ENCODE measurements around the gene BCL6.

BCL6 gene

GRCh38 chr3:187792521-187792920, 47.3 kb upstream of the BCL6 start:
- no peak overlapping the region for H3K4me3 ChIP-seq (ENCODE audit: low read depth, low read length, poor library complexity, severe bottlenecking)
- no peaks in the 10 kb centered on the region for H3K9me2 ChIP-seq (ENCODE audit: low read depth, low read length)

GRCh38 chr3:187789872-187790271, 44.6 kb upstream of the BCL6 start:
- H3F3A ChIP-seq (ENCODE audit: insufficient read depth, low read length): no peaks in the 10 kb centered on the region
- H3K4me2 ChIP-seq (ENCODE audit: low read length): no peak overlapping the region
- no peak overlapping the region for H3K27ac ChIP-seq (ENCODE audit: low read depth, low read length, poor library complexity, severe bottlenecking)
- H3K4me3 ChIP-seq (ENCODE audit: low read depth, low read length, poor library complexity, severe bottlenecking): no peak overlapping the region
- H3K4me1 ChIP-seq (ENCODE audit: insufficient read depth, low read length, severe bottlenecking): peaks cover 13% of the 10 kb centered on the region
- H3K9me2 ChIP-seq (ENCODE audit: low read depth, low read length): no peaks in the 10 kb centered on the region
- H3K27me3 ChIP-seq (ENCODE audit: insufficient read depth, low read length): no peaks in the 10 kb centered on the region
- H4K20me1 ChIP-seq (ENCODE audit: insufficient read depth, low read length): no peaks in the 10 kb centered on the region
- H3K9ac ChIP-seq (ENCODE audit: low read length): no peak overlapping the region
- no peaks in the 10 kb centered on the region for H3K9me3 ChIP-seq (ENCODE audit: low read length)
- TF ChIP-seq EZH2 (IDR thresholded peaks at IDR 0.05; ENCODE audit: borderline replicate concordance, low read length) (no peak), CTCF (IDR thresholded peaks at IDR 0.05; ENCODE audit: low read length) (no peak)
- no peak overlapping the region for H2AFZ ChIP-seq (ENCODE audit: low read length)
- no peaks in the 10 kb centered on the region for H3K79me2 ChIP-seq (ENCODE audit: insufficient read depth, low read length)
- H3K36me3 ChIP-seq (ENCODE audit: insufficient read depth, low read length): no peaks in the 10 kb centered on the region; the same call in 1 of the 2 replicates

More at GRCh38 chr3:187792521-187792920, 47.3 kb upstream of the BCL6 start:
- H3K36me3 ChIP-seq (ENCODE audit: insufficient read depth, low read length): no peaks in the 10 kb centered on the region; the same call in 1 of the 2 replicates
- H3K4me2 ChIP-seq (ENCODE audit: low read length): no peak overlapping the region
- peaks cover 13% of the 10 kb centered on the region for H3K4me1 ChIP-seq (ENCODE audit: insufficient read depth, low read length, severe bottlenecking)
- no peaks in the 10 kb centered on the region for H3F3A ChIP-seq (ENCODE audit: insufficient read depth, low read length)
- no peak overlapping the region for H3K27ac ChIP-seq (ENCODE audit: low read depth, low read length, poor library complexity, severe bottlenecking)
- no peak for TF ChIP-seq CTCF (IDR thresholded peaks at IDR 0.05; ENCODE audit: low read length)
- TF ChIP-seq EZH2 (IDR thresholded peaks at IDR 0.05; ENCODE audit: borderline replicate concordance, low read length): no peak
- no peaks in the 10 kb centered on the region for H4K20me1 ChIP-seq (ENCODE audit: insufficient read depth, low read length)
- H3K9ac ChIP-seq (ENCODE audit: low read length): no peak overlapping the region
- H2AFZ ChIP-seq (ENCODE audit: low read length): no peak overlapping the region
- H3K9me3 ChIP-seq (ENCODE audit: low read length): no peaks in the 10 kb centered on the region
- no peaks in the 10 kb centered on the region for H3K79me2 ChIP-seq (ENCODE audit: insufficient read depth, low read length)
- H3K27me3 ChIP-seq (ENCODE audit: insufficient read depth, low read length): no peaks in the 10 kb centered on the region

GRCh38 chr3:187788984-187789857, 44.0 kb upstream of the BCL6 start:
- no peak overlapping the region for H3K27ac ChIP-seq (ENCODE audit: low read depth, low read length, poor library complexity, severe bottlenecking)
- no peaks in the 10 kb centered on the region for H4K20me1 ChIP-seq (ENCODE audit: insufficient read depth, low read length)
- H3K36me3 ChIP-seq (ENCODE audit: insufficient read depth, low read length): no peaks in the 10 kb centered on the region; the same call in 1 of the 2 replicates
- no peaks in the 10 kb centered on the region for H3K79me2 ChIP-seq (ENCODE audit: insufficient read depth, low read length)
- TF ChIP-seq EZH2 (IDR thresholded peaks at IDR 0.05; ENCODE audit: borderline replicate concordance, low read length) (no peak), CTCF (IDR thresholded peaks at IDR 0.05; ENCODE audit: low read length) (no peak)
- H3K9me2 ChIP-seq (ENCODE audit: low read depth, low read length): no peaks in the 10 kb centered on the region
- peak overlapping the region; percentile 61; the same call in 1 of the 2 replicates for H2AFZ ChIP-seq (ENCODE audit: low read length)
- H3K4me2 ChIP-seq (ENCODE audit: low read length): peak overlapping the region; percentile 7; the same call in 1 of the 2 replicates
- no peaks in the 10 kb centered on the region for H3F3A ChIP-seq (ENCODE audit: insufficient read depth, low read length)
- H3K9me3 ChIP-seq (ENCODE audit: low read length): no peaks in the 10 kb centered on the region
- no peak overlapping the region for H3K9ac ChIP-seq (ENCODE audit: low read length)
- no peak overlapping the region for H3K4me3 ChIP-seq (ENCODE audit: low read depth, low read length, poor library complexity, severe bottlenecking)
- peaks cover 13% of the 10 kb centered on the region for H3K4me1 ChIP-seq (ENCODE audit: insufficient read depth, low read length, severe bottlenecking)
- no peaks in the 10 kb centered on the region for H3K27me3 ChIP-seq (ENCODE audit: insufficient read depth, low read length)
